Measurements from ENCODE around the gene MT1F.
"Not testable (repeated sequence)": the region's sequence is repeated elsewhere in the genome, so short reads cannot be mapped to it uniquely, and the experiment has no call there.

MT1F gene

DNA sequence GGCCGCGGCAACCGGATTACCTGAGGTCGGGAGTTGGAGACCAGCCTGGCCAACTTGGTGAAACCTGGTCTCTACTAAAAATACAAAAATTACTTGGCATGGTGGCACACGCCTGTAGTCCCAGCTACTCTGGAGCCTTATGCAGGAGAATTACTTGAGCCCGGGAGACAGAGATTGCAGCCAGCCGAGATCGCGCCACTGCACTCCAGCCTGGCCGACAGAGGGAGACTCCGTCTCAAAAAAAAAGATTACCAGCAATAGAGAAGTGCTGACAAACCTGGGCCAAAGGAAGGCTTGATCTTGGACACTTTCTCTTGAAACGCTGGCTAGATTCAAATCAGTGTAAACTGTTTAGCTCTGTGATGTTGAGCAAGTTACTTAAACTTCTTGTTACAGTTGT lies 16.2 kb downstream of the MT1F start:
- DNase-seq: peak in 1 of 2 experiments; percentile 44

DNA sequence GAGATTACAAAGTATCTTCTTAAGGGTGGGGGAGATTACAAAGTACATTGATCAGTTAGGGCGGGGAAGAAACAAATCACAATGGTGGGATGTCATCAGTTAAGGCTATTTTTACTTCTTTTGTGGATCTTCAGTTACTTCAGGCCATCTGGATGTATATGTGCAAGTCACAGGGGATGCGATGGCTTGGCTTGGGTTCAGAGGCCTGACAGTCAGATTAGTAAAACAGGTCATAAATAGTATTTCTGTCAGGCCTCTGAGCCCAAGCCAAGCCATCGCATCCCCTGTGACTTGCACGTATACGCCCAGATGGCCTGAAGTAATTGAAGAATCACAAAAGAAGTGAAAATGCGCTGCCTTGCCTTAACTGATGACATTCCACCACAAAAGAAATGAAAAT lies 16.8 kb downstream of the MT1F start:
- not testable (repeated sequence) for DNase-seq

DNA sequence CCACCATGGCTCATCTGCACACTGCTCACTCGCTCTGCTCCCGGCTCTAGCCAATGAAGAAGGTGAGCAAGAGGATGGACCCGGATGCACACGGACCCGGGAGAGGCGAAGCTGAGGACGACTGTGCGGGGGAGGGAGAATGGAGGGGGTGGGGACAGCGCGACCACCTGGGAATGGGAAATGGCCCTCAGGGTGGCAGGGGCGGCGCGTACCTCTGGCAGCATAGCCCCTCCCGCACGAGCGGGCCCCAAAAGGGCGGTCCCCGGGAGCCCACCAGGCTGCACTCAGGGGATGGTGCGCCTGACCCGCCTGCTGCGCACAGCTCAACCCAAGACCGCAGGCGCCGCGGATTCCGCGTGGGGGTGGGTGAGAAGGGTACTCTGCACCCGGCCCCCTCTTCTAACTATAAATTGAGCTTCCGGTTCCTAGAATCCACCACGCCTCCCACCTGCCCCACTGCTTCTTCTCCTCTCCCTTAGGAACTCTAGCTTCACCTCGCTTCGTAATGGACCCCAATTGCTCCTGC lies 18.0 kb downstream of the MT1F start:
- peak; percentile 65 to 75 for DNase-seq

DNA sequence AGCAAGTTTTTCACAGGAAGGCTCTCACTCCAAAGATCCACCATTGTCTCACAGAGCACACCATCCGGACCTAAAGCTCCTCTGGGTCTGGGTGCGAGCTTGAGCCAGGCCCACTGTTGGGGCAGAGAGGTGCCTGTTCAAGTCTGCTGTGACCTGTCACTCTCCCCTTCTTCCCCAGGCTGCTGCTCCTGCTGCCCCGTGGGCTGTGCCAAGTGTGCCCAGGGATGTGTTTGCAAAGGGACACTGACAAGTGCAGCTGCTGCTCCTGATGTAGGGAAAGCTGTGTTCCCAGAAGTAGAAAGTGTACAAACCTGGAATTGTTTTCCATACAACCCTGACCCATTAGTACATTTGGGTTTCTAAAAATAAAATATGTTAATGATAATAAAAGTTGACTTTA lies 19.7 kb downstream of the MT1F start:
- no peak for DNase-seq

DNA sequence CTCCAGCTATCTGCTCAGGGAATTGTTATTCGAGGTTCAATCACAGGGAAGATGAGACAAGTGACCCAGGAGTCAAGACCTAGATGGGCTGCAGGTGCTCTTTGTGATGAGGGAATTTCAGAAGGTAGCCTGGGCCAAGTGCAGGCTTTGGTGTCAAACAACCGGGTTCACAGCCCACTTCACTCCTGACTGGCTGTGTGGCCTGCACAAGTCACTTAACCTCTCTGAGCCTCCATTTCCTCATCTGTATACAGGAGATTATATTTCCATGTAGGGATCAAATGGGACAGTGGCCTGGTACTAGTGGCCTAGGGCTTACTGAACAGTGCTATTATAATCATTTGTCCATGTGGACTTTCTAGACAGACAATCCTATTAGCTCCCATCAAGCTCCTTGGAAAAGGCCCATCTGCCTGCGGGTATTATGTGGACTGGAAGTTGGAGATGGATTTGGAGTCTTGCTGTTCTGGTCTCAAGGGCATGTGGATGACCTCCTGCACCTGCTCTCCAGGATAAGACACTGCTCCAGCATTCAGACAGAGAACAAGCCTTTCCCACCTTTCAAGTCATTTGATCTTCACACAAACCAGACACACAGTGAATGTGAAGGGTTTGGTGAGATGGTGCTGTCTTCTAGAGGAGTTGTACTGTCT lies 21.4 kb downstream of the MT1F start:
- no peak for DNase-seq

DNA sequence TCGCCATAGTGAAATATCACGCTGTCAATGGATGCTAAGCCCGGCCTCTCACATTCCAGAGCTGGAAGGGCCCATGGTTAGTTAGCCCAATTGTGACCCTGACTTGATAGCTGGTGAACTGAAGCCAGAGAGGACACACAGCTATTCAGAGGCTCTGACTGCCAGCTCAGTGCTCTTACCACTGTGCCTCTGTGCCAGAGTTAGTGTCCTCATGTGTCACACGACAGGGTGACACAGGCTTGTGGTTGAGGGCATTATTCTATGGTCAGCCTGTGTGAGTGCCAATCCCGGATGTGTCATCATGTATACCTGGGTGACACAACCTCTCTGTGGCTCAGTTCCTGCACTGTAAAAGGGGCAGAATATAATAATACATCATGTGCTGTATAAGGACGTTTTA lies 22.1 kb downstream of the MT1F start:
- peak in 1 of 2 experiments; percentile 49 for DNase-seq

DNA sequence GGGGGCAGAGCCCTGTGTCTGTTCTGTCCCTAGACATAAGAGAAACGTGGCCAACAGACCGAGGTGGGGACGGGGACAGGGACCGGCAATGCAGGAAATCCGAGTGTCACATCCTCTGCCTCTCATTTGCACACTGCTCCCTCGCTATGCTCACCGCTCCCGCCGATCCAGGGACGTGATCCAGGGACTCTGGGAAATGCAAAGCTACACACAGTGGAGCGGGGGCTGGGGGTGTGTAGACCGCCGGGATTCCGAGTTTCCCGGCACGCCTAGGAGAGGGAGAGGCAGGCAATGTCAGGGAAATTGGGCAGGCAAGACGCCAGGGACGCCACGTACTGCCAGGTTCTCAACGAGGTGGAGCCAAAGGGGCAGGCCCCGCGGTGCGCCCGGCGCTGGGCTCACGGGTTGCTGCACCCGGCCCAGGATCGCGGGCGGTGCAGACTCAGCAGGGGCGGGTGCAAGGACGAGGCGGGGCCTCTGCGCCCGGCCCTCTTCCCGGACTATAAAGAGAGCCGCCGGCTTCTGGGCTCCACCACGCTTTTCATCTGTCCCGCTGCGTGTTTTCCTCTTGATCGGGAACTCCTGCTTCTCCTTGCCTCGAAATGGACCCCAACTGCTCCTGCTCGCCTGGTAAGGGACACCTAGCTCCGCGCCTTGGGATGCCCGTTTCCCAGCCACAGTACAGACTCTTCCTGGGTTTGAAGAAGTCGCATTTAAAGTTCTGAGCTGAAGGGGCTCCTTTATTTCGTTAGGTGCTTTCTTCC lies 24.4 kb downstream of the MT1F start, which contains the start of gene MT1X:
TSS of gene MT1X (plus strand) at position 532 of the 764 bp plus-strand sequence. CDS start at position 603, 71 bp downstream.
- DNase-seq: peak; percentile 93 to 95

DNA sequence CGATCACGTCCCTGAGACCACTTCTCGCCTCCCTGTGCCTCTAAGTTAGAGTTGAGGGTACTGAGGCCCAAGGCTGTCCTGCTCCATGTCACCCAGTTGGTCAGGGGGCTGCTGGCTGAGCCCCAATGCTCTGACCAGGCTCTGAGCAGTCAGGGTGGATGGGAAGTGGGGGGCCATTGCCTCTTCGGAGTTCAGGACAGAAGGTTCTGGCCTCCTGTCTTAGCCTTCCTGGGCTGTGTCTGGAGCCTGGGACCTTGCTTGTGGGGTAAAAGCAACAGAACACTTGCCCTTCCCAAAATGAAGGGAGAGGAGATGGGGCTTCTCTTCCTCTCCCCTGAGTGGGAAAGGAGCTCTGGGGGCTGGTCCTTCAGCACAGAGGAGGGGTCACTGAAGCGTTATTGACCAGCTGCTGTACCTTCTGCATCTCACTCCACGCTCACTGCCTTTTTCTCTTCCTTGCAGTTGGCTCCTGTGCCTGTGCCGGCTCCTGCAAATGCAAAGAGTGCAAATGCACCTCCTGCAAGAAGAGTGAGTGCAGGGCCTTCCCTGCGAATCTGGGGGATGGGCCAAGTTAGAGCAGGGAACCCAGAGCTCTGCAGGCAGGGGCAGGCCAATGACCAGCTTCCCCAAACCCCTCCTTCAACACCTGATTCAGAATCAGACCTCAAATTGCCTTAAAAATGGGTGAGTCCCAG lies 25.1 kb downstream of the MT1F start:
- no peak for DNase-seq

DNA sequence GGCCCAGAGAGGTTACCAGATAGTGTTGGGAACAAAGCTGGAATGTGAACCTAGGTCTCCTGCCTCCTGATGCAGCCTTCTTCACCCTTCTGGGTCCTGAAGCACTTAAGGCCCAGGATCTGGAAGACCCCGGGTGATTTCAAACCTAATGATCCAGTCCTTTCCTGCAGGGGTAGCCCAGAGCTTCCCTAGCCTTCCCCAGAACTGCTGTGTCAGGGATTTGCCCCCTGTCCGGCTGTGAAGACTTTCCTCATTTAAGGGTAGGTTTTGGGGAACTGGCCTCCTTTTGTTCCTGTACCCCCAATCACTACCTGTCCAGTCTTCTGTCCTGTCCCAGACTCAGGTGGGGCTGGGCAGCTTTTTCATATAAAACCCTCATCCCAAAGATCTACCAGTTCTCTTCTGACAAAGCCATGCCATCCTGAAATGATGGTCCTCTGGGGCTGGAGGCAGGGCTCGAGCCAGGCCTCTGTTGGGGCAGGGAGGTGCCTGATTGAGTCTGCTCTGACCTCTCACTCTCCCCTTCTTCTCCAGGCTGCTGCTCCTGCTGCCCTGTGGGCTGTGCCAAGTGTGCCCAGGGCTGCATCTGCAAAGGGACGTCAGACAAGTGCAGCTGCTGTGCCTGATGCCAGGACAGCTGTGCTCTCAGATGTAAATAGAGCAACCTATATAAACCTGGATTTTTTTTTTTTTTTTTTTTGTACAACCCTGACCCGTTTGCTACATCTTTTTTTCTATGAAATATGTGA lies 25.8 kb downstream of the MT1F start:
- DNase-seq: no peak

DNA sequence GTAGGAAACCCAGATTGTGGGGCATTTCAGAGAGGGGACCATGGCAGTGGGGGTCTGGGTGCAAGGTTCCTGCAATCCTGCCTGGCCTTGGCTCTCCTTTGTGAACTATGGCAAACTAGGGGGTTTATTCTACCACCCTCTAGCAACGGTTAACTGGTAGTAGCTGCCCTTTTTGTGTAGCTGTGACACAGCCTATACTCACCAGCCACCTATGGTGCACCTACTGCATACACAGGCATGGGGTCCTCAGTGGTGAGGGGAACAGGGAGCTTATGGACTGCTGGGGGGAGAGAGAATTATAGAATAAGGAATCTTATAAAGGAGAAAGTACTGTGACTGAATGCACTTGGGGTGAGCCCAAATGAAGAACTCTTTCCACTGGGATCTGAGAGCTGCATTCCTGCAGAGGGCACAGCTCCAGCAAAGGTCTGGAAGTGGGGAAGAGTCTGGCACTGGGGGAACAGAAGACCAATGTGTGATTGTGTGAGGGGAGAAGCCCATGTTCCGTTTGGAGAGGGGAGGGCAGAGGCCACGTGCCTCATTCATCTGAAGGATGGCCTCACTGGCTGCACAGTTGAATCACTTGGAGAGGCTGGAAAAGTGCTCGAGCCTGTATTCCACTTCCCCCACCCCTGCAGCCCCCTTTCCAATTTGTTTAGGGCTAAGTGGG lies 26.6 kb downstream of the MT1F start:
- no peak for DNase-seq

DNA sequence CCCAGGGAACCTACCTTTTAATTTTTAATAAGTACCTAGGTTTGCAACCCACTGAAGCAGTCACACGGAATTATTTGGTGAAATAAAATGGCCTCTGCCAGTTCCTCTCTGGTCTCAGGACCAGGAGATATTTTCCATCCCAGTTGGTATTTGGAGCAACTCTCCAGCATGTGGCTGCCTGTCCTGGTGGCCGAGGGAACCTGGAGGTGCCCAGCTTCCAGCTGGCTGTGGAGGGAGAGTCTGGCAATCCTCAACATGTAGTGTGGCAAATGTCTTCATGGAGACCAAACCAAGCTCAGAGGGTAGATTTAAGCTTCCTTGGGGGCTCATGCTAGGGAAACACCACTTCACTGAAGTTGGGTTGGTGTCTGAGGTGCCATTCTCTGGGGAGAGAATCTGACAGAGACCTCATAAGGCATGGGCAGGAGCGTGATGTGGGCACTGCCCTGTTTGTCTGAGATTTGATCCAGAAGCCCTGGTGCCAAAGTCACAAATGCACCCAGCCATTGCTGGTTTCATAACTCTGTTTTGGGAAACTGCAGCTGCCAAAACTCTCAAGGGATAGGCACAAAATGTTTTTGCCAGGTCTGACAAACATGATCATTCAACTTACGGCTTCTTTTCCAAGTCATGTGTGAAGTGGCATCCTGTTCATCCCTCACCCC lies 27.3 kb downstream of the MT1F start:
- DNase-seq: no peak

DNA sequence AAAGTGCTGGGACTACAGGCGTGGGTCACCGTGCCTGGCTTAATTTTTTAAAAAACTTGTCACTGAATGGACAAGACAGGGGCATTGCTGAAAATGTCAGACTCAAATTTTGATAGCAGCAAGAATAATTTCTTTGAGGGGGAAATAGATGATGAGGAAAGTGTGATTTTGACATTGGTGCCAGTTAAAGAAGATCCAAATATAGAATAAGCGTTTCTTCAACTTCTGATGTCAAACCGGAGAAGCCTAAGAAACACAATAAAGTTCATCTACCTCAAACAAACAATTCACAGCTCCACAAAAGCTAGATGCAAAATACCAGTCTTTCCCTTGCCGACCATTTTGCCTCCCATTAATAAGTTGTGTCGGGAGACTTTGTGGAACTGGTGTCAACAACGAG lies 29.0 kb downstream of the MT1F start:
- no peak for DNase-seq

DNA sequence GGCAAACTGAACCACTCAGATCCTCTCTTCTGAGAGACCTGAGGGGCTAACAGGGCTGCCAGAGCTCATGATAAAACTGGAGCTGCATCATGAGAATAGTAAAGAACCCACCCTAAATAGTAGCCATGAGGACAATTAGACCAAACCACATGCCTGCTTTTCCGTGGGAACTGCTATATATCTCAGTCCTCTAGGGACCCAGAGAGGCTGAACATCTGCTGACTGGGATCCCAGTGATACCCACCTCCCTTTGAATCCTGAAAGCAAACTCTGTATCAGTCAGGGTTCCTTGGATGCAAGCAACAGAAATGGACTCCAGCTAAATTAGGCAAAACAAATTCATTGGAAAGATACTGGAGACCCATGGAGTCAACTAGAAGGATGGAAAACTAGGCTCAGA lies 31.0 kb downstream of the MT1F start:
- DNase-seq: no peak

DNA sequence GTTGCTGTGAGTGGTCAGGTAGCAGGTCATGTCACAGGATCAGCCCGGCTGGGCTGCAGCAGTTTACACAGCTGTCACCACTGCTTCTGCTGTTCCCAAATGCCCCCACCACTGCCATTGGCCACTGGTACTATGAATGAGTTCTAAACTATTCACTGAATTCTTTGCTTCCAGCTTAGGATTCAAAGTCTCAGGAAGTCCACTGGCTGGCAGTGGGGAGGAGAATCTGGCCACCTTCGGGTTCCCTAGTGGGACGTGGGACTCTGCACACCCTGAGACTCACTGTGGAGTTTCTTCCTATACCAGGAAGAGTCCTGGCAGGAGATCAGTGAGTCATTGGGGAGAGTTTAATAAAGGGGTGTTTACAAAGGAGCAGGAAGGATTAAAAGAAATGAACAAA lies 31.4 kb downstream of the MT1F start:
- DNase-seq: no peak

DNA sequence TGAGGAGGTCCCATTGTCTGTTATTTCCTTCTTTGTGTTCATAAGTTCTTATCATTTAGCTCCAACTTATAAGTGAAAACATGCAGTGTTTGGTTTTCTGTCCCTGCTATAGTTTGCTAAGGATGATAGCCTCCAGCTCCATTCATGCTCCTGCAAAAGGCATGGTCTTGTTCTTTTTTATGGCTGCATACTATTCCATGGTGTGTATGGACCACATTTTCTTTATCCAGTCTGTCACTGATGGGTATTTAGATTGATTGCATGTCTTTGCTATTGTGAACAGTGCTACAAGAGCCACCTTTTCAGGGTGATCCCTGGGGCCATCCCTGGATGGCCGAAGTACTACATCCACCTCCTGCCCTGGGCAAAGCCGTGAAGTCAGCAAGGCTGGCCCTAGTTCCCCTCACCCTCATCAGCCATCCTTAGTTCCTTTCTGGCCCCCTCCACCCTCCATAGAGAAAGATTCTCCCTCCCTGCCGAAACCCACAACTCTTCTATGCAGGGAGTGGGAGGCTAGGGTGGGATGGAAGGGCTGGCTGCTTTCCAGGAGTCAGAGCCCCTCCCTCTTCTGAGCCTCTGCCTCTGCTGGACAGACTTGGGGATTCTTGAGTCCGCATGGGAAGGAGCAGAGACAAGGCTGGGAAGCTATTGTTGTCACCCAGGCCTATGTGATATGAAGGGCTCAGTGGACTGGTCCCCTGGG lies 32.8 kb downstream of the MT1F start:
- DNase-seq: no peak

DNA sequence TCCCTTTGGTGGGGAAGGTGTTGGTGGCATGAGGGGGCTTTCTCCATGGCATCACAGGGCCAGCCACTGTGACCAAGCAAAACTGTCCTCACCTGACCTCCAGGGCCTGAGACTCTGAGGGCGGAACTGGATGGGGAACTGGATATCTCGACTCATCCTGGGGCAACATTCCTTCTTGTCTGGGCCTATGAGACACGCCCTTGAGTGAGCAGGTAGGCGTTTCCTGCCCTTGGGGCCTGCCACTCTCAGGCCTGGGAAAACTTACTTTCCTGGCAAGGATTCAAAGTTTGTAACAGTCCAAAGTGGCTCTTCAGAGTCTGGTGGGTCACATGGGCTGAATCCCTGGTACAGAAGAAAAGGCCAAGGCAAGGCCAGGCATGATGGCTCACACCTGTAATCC lies 34.1 kb downstream of the MT1F start:
- DNase-seq: no peak

DNA sequence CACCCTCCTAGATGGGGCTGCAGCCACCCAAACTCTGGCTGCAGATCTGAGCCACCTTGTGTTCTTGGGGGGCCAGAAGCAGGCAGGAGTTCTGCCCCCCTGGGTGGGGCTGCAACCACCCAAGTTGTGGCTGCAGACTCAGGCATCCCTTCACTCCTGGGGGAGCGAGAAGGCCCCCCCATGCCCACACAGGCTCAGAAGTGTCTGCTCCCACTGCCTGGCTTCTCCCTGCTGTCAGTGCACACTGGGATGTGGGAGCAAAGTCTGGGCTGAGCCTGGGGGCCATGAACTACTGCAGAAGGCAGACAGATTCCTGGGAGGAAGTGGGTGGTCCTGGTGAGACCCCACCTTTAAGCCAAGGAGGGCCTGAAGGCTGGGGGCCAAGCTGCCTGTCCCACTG lies 37.5 kb downstream of the MT1F start:
- no peak for DNase-seq

DNA sequence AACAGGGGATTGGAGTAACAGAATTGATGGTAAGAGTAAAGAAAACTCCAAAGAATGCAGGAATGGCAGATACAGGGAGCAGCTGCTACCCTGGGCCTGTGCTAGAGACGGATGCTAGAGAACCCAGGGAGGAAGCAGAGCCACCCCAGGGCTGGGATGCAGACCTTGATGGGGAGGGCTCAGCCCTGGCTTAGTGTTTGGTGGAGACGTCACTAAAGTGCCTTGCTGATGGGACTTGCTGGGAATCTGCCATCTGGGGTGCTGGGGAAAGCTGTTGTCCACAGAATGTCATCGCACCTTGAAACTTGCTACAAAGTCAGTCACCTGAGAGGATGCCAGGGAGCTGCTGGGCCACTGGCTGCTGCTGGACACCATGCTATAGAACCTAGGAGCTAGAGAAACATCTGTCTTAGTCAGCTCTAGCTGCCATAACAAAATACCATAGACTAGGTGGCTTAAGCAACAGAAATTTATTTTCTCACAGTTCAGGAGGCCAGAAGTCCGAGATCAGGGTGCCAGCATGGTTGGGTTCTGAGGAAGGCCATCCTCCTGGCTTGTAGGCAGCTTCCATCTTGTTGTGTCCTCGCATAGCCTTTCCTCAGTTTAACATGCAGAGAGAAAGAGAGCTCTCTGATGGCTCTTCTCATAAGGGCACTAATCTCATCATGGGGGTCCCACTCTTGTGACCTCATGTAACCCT lies 39.8 kb downstream of the MT1F start:
- no peak for DNase-seq

DNA sequence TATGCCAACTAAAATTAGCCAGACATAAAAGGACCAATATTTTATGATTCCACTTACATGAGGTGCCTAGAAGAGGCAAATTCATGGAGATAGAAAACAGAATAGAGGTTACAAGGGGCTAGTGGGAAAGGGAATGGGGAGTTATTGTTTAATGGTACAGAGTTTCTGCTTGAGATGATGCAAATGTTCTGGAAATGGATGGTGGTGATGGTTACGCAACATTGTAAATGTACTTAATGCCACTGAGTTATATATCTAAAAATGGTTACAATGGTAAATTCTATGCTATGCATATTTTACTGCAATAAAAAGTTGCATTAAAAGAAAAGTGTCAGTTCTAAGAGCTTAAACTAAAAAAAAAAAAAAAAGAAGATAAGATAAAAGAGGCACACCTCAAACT lies 42.4 kb downstream of the MT1F start:
- no peak for DNase-seq

DNA sequence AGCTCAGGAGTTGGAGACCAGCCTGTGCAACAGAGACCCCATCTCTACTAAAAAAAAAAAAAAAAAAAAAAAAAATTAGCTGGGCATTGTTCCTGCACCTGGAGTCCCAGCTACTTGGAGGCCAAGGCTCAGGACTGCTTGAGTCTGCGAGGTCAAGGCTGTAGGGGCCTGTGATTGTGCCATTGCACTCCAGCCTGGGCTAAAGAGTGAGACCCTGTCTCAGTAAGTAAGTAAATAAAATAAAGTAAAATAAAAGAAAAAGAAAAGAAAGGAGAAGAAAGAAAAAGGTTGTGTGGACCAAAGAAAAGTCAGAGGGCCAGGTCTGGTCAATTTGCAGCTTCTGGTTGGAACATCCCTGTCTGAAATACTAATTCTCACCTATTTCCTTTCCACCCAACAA lies 42.9 kb downstream of the MT1F start:
- no peak for DNase-seq

DNA sequence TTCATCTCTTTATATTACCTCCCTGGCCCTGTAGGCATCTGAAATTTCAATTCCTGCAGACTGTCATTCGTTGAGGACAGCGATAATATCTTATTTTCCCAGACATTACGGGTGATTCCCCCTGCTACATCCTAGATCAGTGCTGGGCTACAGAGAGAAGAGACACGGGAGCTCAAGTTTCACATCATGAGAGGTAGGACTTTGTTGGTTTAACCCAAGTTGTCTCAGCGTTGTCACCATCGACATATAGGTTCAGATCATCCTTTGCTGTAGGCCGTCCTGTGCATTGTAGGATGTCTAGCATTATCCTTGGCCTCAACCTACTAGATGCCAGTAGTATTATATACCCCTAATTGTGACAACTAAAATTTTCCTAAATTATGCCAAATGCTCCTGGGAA lies 43.8 kb downstream of the MT1F start:
- no peak for DNase-seq

Measured in activated T-cell treated with anti-CD3 and anti-CD28 coated beads, Interleukin-2, amount 50 U/mL, for 48 hours (primary cell).